ENCODE data around the gene MEOX2. TPM values are rescaled to one million over a fixed set of nuclear protein-coding genes. Genes with fewer than 3 reads are reported as not detected.
A peak's percentile ranks its signal among the peaks of the same experiment; 100 is the strongest.

The MEOX2 gene
- total and polyA plus RNA-seq, 2 of the 8 experiments (the other 6 are each of a cell fraction or from before 2014, with no cell fraction given), result 0.05 to 0.19 TPM

GRCh38 chr7:15643000-15643705 is 43.3 kb downstream of the MEOX2 start:
- no peak overlapping the region for H3K4me2 ChIP-seq (ENCODE audit: insufficient read depth in 1 of 2, low read depth in 2 of 2, low read length in 2 of 2)
- TF ChIP-seq RBBP5 (IDR thresholded peaks at IDR 0.05; ENCODE audit: borderline replicate concordance, low read depth, low read length), result no peak
- TF ChIP-seq, protein P1, sequence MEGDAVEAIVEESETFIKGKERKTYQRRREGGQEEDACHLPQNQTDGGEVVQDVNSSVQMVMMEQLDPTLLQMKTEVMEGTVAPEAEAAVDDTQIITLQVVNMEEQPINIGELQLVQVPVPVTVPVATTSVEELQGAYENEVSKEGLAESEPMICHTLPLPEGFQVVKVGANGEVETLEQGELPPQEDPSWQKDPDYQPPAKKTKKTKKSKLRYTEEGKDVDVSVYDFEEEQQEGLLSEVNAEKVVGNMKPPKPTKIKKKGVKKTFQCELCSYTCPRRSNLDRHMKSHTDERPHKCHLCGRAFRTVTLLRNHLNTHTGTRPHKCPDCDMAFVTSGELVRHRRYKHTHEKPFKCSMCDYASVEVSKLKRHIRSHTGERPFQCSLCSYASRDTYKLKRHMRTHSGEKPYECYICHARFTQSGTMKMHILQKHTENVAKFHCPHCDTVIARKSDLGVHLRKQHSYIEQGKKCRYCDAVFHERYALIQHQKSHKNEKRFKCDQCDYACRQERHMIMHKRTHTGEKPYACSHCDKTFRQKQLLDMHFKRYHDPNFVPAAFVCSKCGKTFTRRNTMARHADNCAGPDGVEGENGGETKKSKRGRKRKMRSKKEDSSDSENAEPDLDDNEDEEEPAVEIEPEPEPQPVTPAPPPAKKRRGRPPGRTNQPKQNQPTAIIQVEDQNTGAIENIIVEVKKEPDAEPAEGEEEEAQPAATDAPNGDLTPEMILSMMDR (IDR thresholded peaks at IDR 0.05; ENCODE audit: control extremely low read depth in 1 of 3, insufficient read depth in 1 of 3, low read depth in 1 of 3, low read length in 3 of 3), result peak in 2 of 3 experiments; percentile 42 to 61; a peak in 2 of 4 replicates
- 100% methylated on average over 3 of the region's 3 CpGs; no CpG with 5 or more reads in 1 of the 2 experiments for WGBS, 2 experiments (ENCODE audit: extremely low coverage in 1 of 2, insufficient coverage in 1 of 2, insufficient read length in 1 of 2, insufficient replicate concordance in 2 of 2, low coverage in 1 of 2, low lambda C conversion rate in 2 of 2, missing lambda C conversion rate in 1 of 2)
- H3K27me3 ChIP-seq (replicated peaks in 1 of 4; ENCODE audit: control insufficient read depth in 3 of 4, extremely low read depth in 1 of 4, insufficient read depth in 3 of 4, low read length in 3 of 4), result no peaks in the 10 kb centered on the region
- no peak overlapping the region for H3K56ac ChIP-seq (replicated peaks; ENCODE audit: insufficient read length, low read depth, low read length)
- no peaks in the 10 kb centered on the region for H3K79me2 ChIP-seq (ENCODE audit: control insufficient read depth in 1 of 2, insufficient read depth in 2 of 2, low read length in 2 of 2)
- no peaks in the 10 kb centered on the region for H4K20me1 ChIP-seq (replicated peaks in 1 of 2; ENCODE audit: control insufficient read depth in 1 of 2, insufficient read depth in 2 of 2, low read length in 2 of 2)
- H4K8ac ChIP-seq (ENCODE audit: extremely low read depth, insufficient read depth, low read length), result no peak overlapping the region
- no peak overlapping the region for H4K91ac ChIP-seq (replicated peaks; ENCODE audit: insufficient read length, low read length)
- H2BK120ac ChIP-seq (replicated peaks; ENCODE audit: low read depth, low read length), result no peak overlapping the region
- no peak overlapping the region for H2BK12ac ChIP-seq (ENCODE audit: low read depth, low read length)
- H3K79me1 ChIP-seq (ENCODE audit: low read depth, low read length), result no peaks in the 10 kb centered on the region
- no peaks in the 10 kb centered on the region for H3K36me3 ChIP-seq (ENCODE audit: control insufficient read depth in 2 of 4, insufficient read depth in 4 of 4, low read length in 3 of 4)
- H3K27ac ChIP-seq (ENCODE audit: low read depth, low read length), result no peak overlapping the region
- CTCF ChIA-PET (ENCODE audit: partially characterized antibody), result interaction anchor here (0.7 to 1.3 kb wide), 6 partner anchors 17 to 399 kb away, joined by 3 read pairs; no protein-coding TSS in a partner anchor
- H3K9me3 ChIP-seq (ENCODE audit: insufficient read depth in 2 of 2, low read depth in 1 of 2, low read length in 1 of 2), result no peaks in the 10 kb centered on the region
- no peak overlapping the region for H3K14ac ChIP-seq (ENCODE audit: insufficient read length)
- no peak overlapping the region for H3K4ac ChIP-seq (replicated peaks; ENCODE audit: insufficient read length, low read depth, low read length)
- H3K23ac ChIP-seq (ENCODE audit: insufficient read length), result no peak overlapping the region
- H2BK5ac ChIP-seq (ENCODE audit: low read depth, low read length), result no peak overlapping the region
- no peak overlapping the region for H4K5ac ChIP-seq (ENCODE audit: insufficient read length, low read depth, low read length)
- H2AFZ ChIP-seq (ENCODE audit: low read length), result no peak overlapping the region
- no peaks in the 10 kb centered on the region; the same call in 1 of the 2 replicates for H3K23me2 ChIP-seq (ENCODE audit: low read depth, low read length)
- no peak overlapping the region for H2AK5ac ChIP-seq (ENCODE audit: low read depth, low read length)
- H3K4me3 ChIP-seq (ENCODE audit: extremely low read depth in 1 of 4, insufficient read depth in 2 of 4, low read depth in 3 of 4, low read length in 4 of 4), result no peak overlapping the region
- POLR2A ChIA-PET (ENCODE audit: partially characterized antibody), result no interaction called here
- no peak for FAIRE-seq
- H2BK15ac ChIP-seq (ENCODE audit: low read length), result no peak overlapping the region
- no peak overlapping the region for H3K9ac ChIP-seq (replicated peaks in 1 of 4; ENCODE audit: extremely low read depth in 1 of 4, low read depth in 3 of 4, low read length in 3 of 4)
- no peak overlapping the region for H3K18ac ChIP-seq (ENCODE audit: extremely low read depth, low read length)
- no peak overlapping the region for H2BK20ac ChIP-seq (ENCODE audit: low read length)
- H3K4me1 ChIP-seq (replicated peaks in 1 of 4; ENCODE audit: control insufficient read depth in 3 of 4, insufficient read depth in 4 of 4, low read length in 3 of 4), result no peaks in the 10 kb centered on the region
- DNase-seq (ENCODE audit: low read depth in 1 of 2, low spot score in 2 of 2), result no peak

All from H1 (cell line).